GM19035 (cell line): ENCODE results near the gene TMEM119.

Experiments used
- ATAC-seq: cut with Tn5 transposase; IDR thresholded peaks from one replicate; pipeline ENCODE4 v1.9.1; 2021; ENCODE audit not compliant: unreplicated experiment

Gene TMEM119, protein sequence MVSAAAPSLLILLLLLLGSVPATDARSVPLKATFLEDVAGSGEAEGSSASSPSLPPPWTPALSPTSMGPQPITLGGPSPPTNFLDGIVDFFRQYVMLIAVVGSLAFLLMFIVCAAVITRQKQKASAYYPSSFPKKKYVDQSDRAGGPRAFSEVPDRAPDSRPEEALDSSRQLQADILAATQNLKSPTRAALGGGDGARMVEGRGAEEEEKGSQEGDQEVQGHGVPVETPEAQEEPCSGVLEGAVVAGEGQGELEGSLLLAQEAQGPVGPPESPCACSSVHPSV

DNA sequence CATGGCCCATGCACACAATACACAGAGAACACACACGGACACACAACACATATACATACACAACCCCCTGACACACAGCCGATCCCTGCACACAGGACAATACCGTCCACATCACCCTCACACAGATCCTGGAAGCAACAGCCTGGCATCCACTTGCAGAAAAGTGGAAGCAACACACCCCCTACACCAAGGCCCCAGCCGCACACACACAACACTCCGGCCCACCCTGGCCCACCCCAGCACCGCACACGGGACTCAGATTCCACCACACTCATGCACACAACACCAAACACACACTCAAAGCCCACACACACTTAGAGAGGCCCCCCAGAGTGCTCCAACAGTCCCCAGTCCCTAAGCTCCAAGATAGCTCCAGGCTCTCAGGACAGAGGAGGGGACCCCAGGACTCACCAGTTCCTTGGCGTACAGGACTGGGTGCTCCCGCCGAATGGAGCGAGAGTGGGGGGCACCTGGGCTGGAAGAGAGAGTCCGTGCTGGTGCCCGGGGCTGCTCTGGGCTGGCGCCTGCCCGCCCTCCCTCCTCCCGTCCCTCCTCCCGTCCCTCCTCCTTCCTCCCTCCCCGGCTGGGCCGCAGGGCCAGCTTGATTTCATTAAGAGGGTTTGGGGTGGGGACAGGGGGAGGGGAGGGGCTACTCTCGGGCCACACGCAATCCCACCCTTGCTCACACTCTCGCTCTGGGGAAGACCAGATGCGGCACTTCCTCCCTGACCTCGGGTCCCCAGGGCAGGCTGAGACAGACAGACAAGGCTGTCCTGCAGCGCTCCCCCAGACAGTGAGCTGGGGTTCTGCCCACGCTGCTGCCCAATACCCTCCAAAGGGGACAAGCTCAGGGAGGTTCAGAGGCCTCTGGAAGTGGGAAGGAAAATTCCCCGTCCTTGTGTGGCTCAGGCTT is at the start of gene TMEM119:
Gene TMEM119, minus strand, starts transcription at position 526 of the 913 bp plus-strand sequence. CDS start 5,701 bp downstream, outside the sequence.
- ATAC-seq, result no peak

DNA sequence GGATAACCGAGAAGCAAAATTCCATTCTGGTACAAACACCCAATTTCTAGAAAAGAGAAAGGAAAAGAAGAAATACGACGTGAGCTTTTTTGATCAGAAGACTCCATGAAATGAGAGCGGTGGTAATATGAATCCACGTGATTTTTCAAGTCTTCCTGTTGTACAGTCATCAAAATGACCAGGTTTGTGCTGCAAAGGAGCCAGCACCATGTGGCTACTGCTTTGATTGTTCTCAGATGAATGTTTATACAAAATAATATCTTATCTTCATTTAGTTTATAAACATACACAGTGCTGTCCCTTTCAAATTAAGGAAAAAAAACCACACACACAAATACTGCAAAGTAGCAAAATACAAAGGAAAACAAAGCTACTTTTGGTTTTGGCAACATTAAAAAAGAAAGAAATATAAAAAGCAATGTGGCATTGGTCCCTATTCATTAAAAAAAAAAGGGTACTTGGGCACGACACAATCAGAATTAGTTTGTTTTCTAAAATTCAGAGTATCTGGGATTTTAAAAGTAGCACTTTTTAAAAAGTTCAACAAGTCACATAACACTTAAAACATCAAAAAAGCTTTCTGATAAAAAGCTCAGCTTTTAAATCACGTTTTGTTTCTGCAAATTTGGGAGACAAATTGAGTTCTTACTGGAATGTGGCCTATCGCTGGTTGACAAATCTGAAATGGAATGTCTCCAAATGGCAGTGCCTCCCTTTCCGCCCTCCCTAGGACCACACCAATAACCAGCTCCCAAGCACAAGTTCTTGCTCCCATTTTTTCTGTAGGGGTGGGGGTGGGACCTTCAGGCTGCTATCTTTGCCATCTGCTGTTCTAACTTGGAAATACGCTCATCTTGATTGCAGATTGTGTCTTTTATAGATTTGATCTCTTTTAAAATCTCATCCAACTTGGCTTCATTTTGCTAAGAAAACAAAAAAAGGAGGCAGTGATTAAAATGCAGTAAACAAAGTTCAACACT is 49.0 kb upstream of the TMEM119 start:
- no peak for ATAC-seq

DNA sequence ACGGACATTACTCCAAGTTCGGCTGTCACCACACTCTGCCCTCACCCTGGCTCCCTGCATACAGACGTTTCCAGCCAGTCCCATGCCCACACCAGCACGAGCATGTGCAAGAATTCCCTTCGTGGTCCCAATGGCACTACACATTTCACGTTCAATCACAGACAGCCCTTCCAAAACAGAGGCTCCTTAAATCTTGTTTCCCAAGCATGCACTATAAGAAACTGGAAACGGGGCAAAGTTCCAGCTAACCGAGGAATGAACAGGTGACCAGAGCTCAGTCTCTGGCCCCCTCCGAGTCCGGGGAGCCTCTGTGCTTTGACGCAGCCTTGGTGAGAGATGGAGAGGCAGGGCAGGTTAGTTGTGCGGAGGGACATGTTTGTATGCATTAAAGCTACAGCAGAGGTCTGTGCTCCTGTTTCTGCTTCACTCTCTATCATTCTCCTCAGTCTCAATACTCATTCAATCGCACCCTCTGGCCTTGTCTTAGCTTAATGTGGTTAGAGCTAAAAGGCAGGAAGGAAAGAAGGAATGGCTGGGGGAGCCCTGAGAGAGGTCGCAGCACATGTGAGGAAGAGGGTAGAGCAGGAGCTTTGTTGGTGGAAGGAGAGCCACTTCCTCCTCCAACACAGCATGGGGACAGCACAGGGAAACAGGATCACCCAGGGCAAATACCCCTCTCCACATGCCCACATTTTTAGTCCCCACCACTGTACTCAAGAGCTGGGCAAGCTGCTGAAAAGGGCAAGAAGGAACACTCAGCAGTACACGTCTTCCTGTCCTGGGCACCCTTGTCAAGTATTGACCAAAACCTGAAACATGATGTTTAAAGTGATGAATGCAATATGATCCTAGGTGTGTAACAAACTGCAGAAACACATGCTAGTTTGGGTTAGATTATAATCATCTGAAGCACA is 48.1 kb upstream of the TMEM119 start:
- no peak for ATAC-seq

DNA sequence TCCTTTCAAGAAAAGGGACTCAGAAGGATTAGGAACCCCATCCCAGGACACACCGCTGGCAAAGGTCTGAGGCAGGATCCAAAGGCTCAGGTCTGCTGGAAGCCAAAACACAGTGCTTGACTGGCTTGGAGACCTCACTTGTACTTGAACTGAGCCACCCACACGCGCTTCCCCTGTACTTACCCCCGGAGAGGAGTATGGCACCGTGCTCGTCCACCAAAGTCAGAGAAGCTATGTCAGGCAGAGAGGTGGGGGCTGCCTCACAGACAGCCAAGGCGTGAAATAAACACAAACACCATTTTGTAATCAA is 46.9 kb upstream of the TMEM119 start:
- ATAC-seq, result no peak

DNA sequence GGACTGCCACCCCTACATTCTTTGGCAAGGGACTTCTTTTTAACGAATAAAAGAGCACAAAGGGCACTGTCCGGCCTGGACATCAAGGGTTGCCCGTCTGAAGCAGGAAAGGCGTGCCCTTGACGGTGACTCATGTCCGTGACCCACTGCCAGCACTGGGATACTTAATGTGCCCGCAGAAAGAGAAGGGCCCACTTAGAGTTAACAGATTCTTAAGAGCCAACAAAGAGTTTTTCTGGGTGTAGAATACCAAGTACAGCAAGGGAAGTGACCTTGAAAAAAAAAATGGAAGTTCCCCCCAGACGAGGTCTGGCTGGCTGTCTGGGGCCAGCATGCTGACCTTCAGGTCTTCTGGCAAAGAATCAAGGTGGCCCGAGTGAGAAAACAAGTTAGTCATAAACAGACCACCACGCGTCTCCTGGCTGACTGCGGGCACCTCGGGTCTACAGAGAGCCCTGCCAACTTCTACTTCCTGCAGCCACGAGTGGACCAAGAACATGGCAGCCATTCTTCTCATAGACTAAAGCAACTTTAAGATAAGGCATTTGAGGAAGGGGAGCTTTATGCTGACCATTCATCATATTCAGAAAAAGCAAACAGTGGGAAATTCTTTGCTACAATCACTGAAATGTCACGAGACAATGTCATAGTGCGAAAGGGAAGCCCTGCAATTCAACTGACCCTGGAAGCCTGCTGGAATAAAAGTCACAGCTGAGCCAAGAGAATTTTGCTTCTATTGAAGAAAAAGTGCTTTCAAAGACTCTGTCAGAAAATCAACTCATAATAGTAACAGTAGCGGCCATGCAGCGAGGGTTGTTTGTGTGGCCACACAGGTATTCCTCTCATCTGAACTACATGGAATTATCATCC is 46.3 kb upstream of the TMEM119 start:
- ATAC-seq, result no peak

DNA sequence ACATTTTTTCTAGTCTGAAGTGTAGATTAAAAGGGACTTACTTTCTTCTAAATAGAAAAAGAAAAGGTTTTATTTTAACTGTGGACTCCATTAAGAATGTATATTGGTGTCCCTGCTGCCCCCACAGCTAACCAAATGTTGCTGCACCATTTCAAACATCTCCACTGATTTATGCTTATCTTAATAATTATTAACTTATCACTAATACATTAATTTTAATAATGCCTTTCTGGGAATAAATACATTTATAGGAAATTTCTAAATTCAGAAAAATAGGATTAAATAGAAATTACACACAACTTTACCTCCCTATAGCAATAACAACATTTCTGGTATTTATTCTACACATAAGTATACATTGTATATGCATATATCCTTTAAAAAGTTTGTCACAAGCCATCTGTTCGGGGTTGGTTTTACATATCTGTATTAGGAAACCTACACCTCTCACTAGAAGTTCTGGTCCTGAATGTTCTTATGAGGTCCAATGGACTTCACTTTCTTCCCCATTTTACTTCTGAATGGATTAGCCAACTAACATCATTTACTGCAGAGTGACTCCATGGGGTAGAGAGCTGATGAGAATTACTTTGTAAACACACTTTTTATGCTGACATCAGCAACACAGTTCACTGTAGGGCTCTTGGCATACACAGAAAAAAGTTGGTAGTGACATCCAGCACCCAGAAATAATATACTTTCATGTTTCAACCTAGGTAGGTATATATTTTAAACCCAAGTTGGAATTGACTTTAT is 45.2 kb upstream of the TMEM119 start:
- no peak for ATAC-seq

DNA sequence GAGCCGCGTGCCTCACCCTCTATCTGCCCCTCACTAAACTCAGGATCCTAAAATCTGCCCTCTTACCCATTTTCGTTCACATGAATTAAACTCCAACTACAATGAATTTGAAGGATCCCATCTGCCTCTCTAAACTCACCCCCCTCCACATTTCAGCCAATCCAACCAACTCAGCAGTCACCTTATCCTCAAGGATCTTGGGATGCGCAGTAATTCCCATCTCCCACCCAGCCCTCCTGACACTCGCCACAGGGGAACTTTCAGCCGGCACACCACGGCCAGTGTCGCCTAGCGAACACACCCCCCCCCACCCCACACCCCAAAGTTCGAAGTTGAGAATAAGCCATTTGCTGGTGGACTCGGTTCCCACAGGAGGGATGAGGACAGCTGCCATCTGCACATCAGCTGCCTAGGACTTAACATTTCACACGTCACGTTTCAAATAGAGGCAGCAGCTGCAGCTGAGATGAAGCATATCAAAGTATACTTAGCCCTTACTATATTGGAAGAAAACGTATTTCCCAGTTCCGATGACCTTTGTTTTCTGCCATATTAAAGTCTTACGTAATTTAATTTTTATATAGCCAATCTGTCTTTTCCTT is 44.5 kb upstream of the TMEM119 start:
- ATAC-seq, result no peak

DNA sequence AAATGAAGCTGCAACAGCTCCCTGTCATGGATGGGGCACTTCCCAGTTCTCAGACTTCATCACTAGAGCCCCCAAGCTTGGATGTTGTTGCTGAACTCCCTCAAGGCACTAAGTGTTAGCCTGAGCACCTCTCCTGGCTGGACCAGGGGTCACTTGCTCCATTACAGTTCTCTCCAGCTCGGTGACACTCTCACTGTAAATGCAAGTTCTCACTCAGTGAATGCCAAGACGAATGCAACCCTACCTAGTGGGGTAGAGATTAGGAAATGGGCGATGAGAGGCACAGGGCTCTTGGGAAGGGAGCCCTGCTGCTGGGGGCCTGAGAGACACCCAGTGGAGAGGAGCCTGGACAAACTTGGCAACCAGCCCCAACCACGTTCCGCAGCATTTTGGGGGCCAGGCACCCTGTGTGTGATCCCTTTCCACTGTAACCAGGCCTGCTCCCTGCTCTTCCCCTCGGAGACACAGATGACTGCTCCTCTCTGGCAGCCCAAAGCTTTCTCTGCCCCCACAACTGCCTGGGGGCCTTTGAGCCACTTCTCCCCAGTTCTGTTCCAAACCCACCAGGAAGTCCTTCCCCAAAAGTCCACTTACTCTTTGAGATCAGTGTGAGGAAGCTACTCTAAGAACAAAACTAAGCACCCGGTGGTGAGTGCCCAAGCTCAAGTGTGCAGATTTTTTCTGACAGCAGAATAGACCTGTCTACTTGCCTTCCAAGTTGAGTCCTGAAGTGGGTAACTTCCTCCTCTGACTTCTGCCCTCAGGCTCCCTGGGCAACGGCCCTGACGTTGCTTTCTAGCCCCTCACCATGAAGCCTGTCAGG is 43.8 kb upstream of the TMEM119 start:
- no peak for ATAC-seq

DNA sequence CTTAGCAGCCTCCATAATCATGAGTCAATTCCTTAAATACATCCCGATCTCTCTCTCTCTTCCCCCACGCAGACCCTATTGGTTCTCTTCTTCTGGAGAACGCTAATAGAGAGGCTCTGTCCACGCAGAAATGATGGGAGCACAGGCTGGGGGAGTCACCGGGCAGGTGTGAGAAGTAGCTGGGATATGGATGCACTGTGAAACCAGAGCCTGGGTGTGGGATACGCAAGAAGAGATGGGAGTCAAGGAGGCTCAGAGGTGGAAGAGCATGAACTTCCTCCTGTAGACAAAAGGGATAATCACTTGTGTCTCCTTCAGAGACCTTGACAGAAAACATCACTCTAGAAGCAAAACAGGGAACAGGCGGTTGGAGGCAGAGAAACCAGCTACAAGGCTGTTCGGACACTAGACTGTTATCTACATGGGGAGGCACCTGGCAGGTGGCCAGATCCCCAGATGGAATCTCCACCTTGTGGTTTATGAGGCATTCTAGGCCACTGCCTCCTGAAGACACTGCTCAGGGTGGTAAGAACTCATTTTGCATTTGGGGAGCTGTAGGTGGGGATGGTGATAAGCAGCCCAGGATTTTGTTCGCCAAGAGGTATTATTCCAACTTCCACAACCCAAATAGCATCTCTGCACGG is 43.0 kb upstream of the TMEM119 start:
- ATAC-seq, result no peak

DNA sequence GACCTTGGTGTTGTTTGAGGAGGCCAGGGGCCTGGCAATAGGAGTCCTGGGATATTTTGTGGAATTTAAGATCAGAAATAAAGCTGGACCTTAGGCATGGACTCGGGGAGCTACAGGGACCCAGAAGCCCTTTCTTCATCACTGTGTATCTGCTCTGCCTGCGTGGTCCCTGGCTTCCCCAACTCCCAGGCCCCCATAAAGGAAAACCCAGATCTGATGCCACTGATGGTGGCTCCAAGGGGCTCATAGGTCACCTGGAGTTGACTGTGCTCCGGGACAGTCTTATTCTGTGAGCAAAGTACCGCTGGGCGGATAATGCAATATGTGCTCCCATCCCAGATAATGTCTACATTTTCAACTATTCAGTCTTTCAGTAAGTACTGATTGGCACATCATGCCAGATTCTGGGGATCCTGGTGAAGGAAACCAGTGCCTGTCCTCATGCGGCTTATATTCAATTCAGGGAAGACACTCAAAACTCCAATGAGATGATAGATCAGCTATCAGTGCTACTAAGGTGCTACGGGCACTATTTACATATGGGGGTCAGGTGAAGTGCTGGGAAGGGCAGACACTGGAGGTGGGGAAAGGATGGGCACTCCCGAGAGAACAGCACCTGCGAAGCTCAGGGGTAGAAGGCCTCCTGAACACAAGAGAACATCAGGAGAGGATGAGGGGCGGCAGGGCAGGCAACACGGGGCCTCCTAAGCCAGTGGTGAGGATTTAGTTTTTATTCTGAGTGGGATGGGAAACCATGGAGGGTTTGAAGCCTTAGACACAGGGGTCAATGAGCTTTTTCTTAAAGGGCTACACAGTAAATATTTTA is 41.3 kb upstream of the TMEM119 start:
- ATAC-seq, result no peak

DNA sequence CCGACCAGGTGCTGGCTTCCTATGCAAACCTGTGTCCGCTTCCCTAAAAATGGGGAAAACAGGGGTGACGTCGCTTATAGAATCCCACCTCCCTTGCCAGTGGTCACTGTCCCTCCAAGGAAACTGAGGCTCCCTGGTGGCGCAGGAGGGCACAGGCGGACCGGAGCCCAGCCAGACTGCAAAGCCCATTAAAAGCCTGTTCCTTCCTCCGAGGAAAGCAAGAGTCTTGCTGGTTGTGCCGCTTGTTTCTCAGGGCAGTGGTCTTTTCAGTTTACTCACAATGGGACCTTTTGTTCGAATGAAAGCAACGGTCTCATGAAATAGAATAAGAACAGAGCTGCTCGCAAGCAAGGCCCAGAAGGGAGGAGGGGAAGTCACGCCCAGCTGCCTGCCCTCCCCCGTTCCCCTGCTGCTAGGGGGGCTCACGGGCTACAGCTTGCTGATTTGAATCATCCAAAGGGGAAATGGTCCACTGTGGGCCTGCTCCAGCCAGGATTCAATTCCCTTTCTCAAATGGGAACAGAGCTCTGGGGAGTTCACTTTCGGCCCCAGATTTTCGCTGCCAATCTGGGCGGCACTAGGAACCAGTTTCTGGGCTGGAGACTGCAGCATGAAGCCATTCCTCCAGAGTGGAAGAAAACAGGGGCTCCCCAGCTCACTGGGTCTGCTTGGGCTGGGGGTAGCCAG is 40.4 kb upstream of the TMEM119 start:
- no peak for ATAC-seq

DNA sequence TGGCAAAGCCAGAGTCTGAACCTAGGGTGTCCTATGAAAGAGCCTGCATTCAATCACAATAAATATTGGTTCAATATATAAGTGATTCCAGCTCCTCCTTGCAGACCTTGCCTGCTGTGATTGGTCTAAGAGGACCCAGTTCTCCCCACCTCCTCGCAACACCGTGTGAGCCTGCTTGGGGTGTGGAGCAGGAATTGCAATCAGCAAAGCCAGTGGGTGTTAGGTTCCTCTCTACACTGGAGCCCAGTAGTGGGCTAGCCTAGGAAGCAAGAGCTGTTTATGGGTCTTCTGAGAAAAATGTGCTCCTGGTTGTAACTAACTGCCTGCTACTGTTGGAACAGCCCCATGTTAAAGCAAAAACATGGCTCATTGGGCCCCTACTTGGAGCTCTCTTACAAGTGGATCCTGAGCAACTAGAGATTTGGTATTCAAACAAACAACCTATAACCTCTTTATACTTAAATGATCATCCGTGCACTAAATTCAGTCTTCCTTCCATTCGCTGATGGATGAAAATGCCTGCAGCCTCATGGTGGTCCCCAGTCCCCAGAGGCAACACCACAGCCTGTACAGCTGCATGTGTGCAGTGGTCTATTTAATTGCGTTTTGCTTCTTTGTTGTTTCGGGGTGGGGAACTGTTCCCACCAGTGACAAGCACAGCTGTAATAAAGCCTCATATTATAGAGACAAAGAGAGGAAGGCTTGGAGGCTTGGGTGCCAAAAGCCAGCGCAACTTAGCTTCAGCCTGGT is 39.5 kb upstream of the TMEM119 start:
- ATAC-seq, result no peak

DNA sequence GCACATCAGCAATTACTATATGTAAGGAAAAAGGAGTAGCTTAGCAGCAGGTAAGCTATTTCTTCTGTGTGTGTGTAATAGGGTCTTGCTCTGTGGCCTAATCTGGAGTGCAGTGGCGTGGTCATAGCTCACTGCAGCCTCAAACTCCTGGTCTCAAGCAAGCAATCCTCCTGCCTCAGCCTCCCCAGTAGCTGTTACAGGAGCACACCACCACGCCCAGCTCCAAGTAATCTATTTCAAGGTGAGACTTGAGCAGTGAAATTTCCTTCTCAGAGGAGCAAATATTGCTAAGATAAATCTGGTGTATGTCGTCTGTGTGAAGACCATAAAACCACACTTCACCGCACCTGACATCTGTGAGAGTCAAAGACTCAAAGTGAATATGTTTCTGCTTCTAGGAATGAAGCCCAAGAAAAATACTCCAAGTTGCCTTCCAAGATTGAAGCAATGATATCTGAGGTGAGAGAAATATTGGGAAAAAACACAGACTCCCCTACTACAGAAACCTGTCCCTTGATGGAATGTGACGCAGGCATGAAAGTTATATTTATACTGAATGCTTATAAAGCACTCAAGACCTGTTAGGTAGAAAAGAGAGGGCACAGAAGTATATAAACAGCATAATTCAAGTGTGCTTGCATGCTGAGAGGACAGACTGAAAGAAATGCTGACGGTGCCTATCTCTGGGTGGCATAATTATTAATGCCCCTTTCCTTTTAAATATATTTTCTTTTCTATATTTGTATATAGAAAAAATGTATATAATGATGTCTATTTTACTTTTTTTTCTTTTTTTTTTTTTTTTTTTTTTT is 38.3 kb upstream of the TMEM119 start:
- ATAC-seq, result no peak
